Measurements from ENCODE around the gene SLC25A48. TPM values are rescaled to one million over a fixed set of nuclear protein-coding genes. Genes with fewer than 3 reads are reported as not detected.

The SLC25A48 gene
- total RNA-seq, 1 experiment from 2014 or later: not detected

- H3K9me3 ChIP-seq (ENCODE audit: low read depth, low read length, poor library complexity, severe bottlenecking): no peaks in the 10 kb centered on the region
Measured at GRCh38 chr5:135824541-135825041, 9.9 kb upstream of the SLC25A48 start.

GRCh38 chr5:135825373-135826220, 8.9 kb upstream of the SLC25A48 start:
- POLR2A ChIA-PET (ENCODE audit: low non-redundant PET): no interaction called here
- H3K36me3 ChIP-seq (ENCODE audit: insufficient read depth, low read length, poor library complexity, severe bottlenecking): no peaks in the 10 kb centered on the region
- DNase-seq (ENCODE audit: low spot score): no peak
- intact Hi-C loops (cut with micrococcal nuclease; ENCODE audit: unreplicated experiment): no loop called here
- no peak overlapping the region for H3K4me3 ChIP-seq (ENCODE audit: low read depth, low read length, poor library complexity, severe bottlenecking)
- H3K9me3 ChIP-seq (ENCODE audit: low read depth, low read length, poor library complexity, severe bottlenecking): no peaks in the 10 kb centered on the region
- no peak for TF ChIP-seq CTCF (conservative IDR thresholded peaks at IDR 0.05; ENCODE audit: low read depth, low read length)
- TF ChIP-seq EZH2 (IDR thresholded peaks at IDR 0.05; ENCODE audit: borderline replicate concordance, low read depth, low read length, poor library complexity, severe bottlenecking): no peak
- H3K4me1 ChIP-seq (ENCODE audit: insufficient read depth, low read length, poor library complexity, severe bottlenecking): no peaks in the 10 kb centered on the region
- CTCF ChIA-PET: no interaction called here
- H3K27ac ChIP-seq (ENCODE audit: low read depth, low read length, poor library complexity, severe bottlenecking): no peak overlapping the region
- BruUV-seq (replicated peaks): no TSS peak
- no peaks in the 10 kb centered on the region for H3K27me3 ChIP-seq (replicated peaks; ENCODE audit: insufficient read depth, low read depth, low read length, poor library complexity)

More at GRCh38 chr5:135824541-135825041, 9.9 kb upstream of the SLC25A48 start:
- TF ChIP-seq CTCF (conservative IDR thresholded peaks at IDR 0.05; ENCODE audit: low read depth, low read length): no peak
- TF ChIP-seq EZH2 (IDR thresholded peaks at IDR 0.05; ENCODE audit: borderline replicate concordance, low read depth, low read length, poor library complexity, severe bottlenecking): no peak
- Histone ChIP-seq H3K4me1 (ENCODE audit: insufficient read depth, low read length, poor library complexity, severe bottlenecking) (no peaks in the 10 kb centered on the region), H3K36me3 (ENCODE audit: insufficient read depth, low read length, poor library complexity, severe bottlenecking) (no peaks in the 10 kb centered on the region), H3K27ac (ENCODE audit: low read depth, low read length, poor library complexity, severe bottlenecking) (no peak overlapping the region), H3K4me3 (ENCODE audit: low read depth, low read length, poor library complexity, severe bottlenecking) (no peak overlapping the region), H3K27me3 (replicated peaks; ENCODE audit: insufficient read depth, low read depth, low read length, poor library complexity) (peaks cover under 1% of the 10 kb centered on the region)
- ChIA-PET CTCF (no interaction called here), POLR2A (ENCODE audit: low non-redundant PET) (no interaction called here)
- DNase-seq (ENCODE audit: low spot score): no peak
- intact Hi-C loops (cut with micrococcal nuclease; ENCODE audit: unreplicated experiment): no loop called here
- BruUV-seq (replicated peaks): no TSS peak

DNA sequence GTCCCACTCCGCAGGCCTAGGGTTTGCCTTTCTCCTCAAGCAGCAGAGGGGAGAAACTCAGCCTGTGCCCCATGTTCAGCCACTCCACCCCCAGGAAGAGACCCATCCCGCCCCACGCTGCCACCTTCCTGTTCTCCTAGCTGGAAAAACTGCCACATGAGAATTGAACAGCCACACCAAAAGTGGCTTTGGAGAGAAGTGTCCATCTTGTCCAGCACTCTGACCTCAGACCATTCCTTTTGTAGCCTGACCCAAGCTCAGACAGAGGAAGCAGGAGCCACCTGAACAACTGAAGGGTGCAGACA, 8.3 kb upstream of the SLC25A48 start:
- Histone ChIP-seq H3K9me3 (ENCODE audit: low read depth, low read length, poor library complexity, severe bottlenecking) (no peaks in the 10 kb centered on the region), H3K27me3 (replicated peaks; ENCODE audit: insufficient read depth, low read depth, low read length, poor library complexity) (peaks cover 2% of the 10 kb centered on the region), H3K4me3 (ENCODE audit: low read depth, low read length, poor library complexity, severe bottlenecking) (no peak overlapping the region), H3K27ac (ENCODE audit: low read depth, low read length, poor library complexity, severe bottlenecking) (no peak overlapping the region), H3K36me3 (ENCODE audit: insufficient read depth, low read length, poor library complexity, severe bottlenecking) (no peaks in the 10 kb centered on the region), H3K4me1 (ENCODE audit: insufficient read depth, low read length, poor library complexity, severe bottlenecking) (no peaks in the 10 kb centered on the region)
- intact Hi-C loops (cut with micrococcal nuclease; ENCODE audit: unreplicated experiment): no loop called here
- DNase-seq (ENCODE audit: low spot score): no peak
- TF ChIP-seq CTCF (conservative IDR thresholded peaks at IDR 0.05; ENCODE audit: low read depth, low read length) (no peak), EZH2 (IDR thresholded peaks at IDR 0.05; ENCODE audit: borderline replicate concordance, low read depth, low read length, poor library complexity, severe bottlenecking) (no peak)
- BruUV-seq (replicated peaks): no TSS peak
- CTCF ChIA-PET: no interaction called here
- POLR2A ChIA-PET (ENCODE audit: low non-redundant PET): no interaction called here

All from A673 (cell line).